Endothelial cell of umbilical vein (primary cell): Measurements from ENCODE around the gene P3H2.

ENCODE experiments used
- CTCF ChIP-seq, 2 donors: IDR thresholded peaks; 1 replicate in 1 of 2; 2 replicates in 1 of 2; pipeline ENCODE4 v1.5.1; 2011; ENCODE audit warnings: low read length in 2 of 2, mild to moderate bottlenecking in 2 of 2, moderate library complexity in 2 of 2, control low read depth in 1 of 2, inconsistent platforms in 1 of 2, low read depth in 1 of 2; ENCODE audit not compliant: insufficient read depth in 1 of 2; ENCODE audit errors: extremely low read depth in 1 of 2
- POLR2A ChIP-seq: IDR thresholded peaks from 2 replicates; pipeline ENCODE4 v1.6.1; 2012; ENCODE audit warnings: low read depth, mild to moderate bottlenecking, control low read depth, low read length
- POLR2AphosphoS5 ChIP-seq: IDR thresholded peaks from 2 replicates; pipeline ENCODE4 v1.6.1; 2012; ENCODE audit warnings: low read depth, mild to moderate bottlenecking, control low read depth, low read length, moderate library complexity; ENCODE audit not compliant: insufficient read depth

- no peak for TF ChIP-seq POLR2A
- TF ChIP-seq CTCF (IDR thresholded peaks at IDR 0.05; ENCODE audit: extremely low read depth in 1 of 2, insufficient read depth in 1 of 2, low read depth in 1 of 2, low read length in 2 of 2), result no peak
- TF ChIP-seq POLR2AphosphoS5, result no peak
These were observed 79.2 kb downstream of the P3H2 start for GRCh38 chr3:190041333-190042041.
